Limb (tissue), 2 donors: ENCODE data around the gene TMEM185A.
"Not testable (repeated sequence)": the region's sequence is repeated elsewhere in the genome, so short reads cannot be mapped to it uniquely, and the experiment has no call there.

Experiments
- DNase-seq, 2 donors: peaks; one replicate each; pipeline ENCODE4 v3.0.0-alpha.2; 2016; ENCODE audit errors: extremely low spot score in 2 of 2

The TMEM185A gene

GRCh38 chrX:149551939-149552248 lies 79.7 kb downstream of the TMEM185A start:
- not testable (repeated sequence) for DNase-seq

GRCh38 chrX:149551245-149551938 lies 80.2 kb downstream of the TMEM185A start:
- not testable (repeated sequence) for DNase-seq

DNA sequence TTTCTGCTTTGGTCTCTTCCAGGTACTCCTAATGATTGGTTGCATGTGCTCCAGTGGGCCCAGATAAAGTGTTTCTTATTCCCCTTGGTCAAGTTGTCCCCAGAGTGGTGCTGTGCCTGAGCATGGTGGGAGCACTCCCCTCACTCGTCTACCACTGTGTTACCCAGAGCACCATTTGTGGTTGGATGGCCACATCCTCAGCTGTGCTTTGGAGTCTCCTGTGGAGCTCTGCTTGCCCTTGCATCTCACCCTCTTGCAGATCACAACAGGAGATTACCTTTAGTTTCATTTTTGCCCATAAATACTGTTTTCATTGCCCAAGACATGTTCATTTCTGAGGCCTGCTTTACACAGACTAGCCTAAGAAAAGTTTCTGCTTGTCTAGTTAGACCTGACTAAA lies 81.1 kb downstream of the TMEM185A start:
- DNase-seq, result not testable (repeated sequence)

GRCh38 chrX:149549701-149550100 lies 81.9 kb downstream of the TMEM185A start, which contains the start of gene HSFX3:
Gene HSFX3 (minus strand): TSS chrX:149549924. CDS start chrX:149549852, 72 bp downstream.
- DNase-seq, result not testable (repeated sequence)

- DNase-seq, result not testable (repeated sequence)
Observed at GRCh38 chrX:149547782-149548181, 83.8 kb downstream of the TMEM185A start.

- not testable (repeated sequence) for DNase-seq
Observed at GRCh38 chrX:149546962-149547361, 84.6 kb downstream of the TMEM185A start.
